NCI-H146 treated with DMSO at 0.1 percent for 48 hours (cell line): ENCODE measurements around the gene FAM107A.

Experiments
- DNase-seq: peaks from one replicate; lab custom pipeline; 2025; ENCODE audit not compliant: unreplicated experiment; lab: John Stamatoyannopoulos, UW

The FAM107A gene

DNA sequence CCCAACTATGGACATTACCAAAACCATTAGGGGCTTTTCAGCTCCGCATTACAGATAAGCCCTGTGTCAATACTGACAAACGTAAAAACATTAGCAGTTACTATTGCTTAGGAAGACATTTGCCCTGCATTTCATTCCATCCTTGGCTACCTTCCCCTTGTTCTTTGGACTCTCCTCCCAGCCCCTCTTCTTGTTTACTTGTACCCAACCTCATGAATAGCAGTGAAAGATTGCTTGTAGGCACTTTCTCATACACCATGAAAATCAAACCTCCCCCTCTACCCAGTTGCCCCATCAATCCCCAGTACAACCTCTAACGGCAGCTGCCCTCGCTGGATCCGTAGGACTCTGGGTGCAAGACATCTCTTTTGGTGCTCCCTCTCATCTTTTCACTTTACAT, 16.9 kb upstream of the FAM107A start:
- no peak for DNase-seq

DNA sequence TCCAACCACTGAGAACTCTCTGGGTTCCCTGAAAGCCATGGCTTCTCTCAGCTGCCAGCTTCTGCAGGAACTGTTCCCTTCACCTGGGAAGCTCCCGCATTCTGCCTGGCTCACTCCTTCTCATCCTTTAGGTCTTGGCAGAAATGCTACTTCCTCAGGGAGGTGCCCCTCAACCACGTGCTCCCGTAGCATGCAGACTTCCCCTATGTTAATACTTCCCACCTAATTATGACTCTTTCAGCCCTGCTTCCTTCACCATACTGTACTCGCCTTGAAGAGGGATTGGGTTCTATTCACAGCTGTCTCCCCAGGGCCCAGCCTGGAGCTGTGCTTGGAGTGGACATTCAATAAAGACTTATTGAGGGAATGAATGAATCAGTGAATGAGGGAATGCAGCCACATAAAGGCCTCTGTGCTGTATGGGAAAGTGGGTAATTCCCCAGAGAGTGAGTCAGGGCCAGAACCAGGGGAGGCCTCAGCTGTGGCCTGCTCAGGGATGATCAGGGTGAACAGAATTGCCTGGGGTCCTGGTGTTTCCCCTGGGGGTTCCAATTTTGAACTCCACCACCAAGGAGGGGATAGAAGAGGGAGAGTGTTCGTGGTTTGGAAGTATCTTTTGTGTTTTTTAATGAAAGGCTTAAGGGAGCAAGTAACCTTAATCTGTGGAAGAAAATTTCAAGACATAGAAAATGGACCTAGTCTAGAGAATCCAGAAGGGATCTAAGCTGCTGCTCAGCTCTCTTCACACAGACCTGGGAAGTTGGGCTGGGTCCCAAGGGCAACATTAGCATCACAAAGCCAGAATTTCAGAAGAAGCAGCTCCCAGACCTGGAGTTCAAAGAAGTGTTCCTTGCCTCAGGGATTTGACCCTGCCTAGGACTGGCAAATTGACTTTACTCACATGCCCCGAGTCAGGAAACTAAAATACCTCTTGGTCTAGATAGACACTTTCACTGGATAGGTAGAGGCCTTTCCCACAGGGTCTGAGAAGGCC, 14.6 kb upstream of the FAM107A start:
- DNase-seq: no peak

DNA sequence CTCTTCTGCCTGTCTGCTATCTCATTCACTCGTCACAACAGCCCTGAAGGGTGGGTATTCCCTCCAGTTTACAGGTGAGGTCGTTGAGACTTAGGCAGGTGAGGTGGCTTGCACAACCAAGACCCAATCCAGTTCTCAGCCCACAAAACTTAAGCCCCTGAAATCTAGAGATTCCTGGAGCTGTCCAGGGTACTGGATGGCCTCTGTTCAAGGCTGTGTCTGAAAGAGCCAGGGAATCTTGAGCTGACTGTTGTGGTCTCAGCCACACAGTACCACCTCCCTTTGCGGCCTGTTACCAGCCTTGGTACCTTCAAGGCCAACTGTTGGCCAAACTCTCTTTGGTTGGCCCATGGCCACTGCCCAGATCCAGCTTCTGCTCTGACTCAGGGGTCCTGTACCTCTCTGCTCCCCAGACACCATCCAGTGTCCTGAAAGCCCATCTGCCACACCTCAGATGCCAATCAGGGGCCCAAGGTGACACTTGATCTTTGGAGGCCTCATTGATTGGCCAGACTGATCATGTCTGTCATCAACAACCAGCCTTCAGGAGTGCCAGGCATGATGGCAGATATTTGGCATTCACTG, 10.9 kb upstream of the FAM107A start:
- no peak for DNase-seq

DNA sequence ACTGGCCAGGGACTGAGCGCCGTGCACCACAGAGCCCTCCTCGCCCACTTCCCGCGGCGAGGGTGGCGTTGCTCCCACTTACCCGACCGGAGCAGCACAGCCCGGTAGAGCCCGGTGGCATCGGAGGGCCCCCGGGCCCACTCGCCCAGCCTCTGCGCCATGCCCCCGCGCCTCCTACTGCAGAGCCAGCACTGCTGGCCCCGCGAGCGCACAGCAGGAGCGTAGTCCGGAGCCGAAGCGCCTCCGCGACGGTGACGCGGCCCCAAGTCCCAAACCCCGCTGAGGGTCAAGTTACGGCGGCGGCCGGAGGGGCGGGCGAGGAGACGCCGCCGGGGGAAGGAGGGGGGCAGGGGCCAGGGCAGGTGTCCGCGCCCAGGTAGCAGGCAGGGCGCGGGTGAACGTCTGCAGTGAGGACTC, 9.6 kb upstream of the FAM107A start:
- no peak for DNase-seq

DNA sequence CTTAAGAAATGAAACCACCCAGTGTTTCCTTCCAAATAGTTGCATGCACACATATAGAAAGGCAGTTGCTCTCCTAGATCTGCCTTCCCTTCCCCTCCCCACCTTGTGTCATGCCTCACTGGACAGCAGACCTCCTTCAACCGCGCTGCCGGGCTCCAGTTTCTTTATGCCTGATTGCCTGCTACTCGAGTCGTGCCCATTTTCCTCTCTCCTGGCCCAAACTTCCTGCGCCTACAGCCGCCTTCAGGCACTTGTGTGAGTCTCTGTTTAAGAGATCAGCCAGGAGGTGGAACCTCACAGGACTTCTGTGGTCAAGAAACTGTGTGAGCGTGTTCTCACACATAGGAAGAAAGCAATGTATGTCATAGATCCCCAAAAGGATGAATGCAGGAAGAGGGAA, 8.8 kb upstream of the FAM107A start:
- DNase-seq: no peak

DNA sequence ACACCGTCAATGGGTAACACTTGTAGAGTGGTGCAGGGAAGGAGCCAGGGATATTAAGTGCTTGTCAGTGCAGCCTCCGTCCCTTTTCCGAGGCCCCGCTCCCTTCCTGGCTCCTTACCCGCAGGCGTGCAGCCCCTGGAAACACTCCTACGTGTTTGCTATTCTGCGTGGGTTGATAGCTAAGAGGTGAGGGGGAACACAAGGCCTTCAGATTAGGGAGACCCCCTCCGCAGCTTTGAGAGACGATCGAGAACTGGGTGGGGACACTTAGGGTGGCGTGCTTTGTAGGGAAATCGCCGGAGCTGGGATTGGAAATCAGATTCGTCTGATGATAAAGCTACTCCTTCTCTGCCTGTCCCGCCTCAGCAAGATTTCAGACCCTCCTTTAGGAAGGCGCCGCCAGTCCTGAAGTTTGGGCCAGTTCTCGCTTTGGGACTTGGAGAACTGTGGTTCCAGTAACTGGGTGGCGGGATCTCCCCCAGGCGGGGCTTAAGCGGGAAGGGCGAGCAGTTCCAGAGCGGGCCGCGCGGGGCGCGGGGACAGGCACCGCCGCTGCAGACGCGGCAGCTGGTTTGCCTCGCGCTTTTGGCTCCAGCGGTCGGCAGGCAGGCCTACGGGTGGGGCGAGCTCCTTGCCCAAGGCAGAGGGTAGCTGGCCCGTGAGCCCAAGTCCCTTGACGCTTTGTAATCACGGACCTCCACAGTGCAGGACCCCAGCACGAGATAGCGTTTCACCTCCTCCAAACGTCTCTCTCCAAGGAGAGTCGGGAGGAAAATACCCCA, 8.0 kb upstream of the FAM107A start:
- DNase-seq: peak; percentile 39

DNA sequence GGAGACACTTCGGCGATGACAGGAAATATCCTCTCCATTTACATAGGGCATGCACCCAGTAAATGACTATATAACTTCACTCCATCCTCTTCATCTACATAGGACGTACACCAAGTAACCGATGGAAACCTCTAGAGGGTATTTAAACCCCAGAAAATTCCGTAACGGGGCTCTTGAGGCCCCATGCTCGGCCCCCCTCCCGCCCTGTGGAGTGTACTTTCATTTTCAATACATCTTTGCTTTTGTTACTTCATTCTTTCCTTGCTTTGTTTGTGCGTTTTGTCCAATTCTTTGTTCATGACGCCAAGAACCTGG, 7.5 kb upstream of the FAM107A start:
- no peak for DNase-seq

DNA sequence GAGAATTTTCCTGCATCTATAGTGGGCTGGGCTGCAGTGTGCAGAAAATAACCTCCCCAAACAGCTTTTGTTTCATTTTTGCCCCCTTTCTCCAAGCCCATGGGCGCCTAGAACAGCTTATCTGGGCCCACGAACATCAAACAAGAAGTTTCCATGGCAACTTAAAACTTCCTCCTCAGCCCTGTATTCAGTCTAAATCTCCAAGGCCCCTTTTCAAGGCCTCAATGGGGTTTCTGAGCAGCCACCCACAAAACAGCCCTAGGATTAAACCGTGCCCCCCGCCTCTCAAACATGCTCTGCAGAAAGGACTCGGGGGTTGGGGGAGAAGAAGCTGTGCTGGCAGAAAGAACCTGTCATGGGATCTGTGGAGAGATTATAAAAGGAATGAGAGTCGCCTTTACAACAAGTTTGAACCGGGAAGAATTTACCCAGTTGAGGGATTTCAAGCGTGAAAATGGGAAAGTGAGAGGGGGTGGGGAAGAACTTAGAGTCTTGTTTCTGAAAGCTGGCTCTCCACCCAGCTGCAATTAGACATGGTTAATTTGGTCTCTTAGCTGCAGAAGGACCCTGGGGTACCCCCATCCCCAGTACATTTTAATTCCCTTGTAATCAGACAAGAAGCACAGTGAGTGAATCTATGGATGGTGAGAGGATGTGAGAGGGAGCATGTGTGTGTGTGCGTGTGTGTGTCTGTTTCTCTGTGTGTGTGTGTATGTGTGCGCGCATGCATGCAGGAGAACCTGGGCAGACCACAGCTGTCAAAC, 4.3 kb upstream of the FAM107A start:
- no peak for DNase-seq

DNA sequence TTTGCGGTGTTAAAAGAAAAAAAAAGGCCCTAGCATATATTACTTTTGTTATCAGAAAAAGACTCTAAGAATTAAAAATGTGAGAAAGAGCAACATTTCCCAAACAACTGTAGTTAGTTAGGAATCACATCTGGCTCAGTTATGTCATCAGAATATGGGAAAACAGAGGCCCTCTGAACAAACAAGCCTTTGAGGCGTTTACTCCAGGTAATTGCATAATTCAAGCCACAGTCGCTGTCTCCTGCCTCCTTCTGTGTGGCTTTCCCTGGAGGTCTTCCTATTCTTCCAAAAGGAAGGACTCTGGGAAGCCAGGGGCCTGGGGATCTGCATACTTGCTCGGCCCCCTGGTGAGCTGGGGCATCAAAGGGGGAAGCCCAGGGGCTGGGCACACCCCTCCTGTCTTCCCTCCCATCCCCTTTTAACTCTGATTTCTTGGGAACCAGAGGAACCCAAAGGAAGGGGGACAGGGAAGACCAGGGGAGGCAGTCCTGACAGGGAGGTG, 3.7 kb upstream of the FAM107A start:
- DNase-seq: no peak

DNA sequence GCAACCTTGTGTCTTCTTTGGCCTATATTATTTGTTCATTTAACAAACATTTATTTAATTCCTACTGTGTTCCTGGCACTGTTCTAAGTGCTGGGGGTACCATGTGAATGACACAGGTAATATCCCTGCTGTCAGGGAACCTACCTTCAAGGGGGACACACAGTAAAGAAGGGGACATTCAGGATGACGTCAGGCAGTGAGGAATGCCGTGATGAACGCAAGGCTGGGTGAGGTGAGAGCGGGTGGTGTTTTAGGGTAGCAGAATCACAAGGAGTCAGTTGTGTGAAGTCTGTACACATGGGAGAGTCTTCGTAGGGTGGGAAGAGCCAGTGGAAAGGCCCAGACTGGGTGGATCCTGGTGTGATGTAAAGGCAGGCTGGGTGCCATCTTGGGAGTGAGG, 1.7 kb upstream of the FAM107A start:
- no peak for DNase-seq

DNA sequence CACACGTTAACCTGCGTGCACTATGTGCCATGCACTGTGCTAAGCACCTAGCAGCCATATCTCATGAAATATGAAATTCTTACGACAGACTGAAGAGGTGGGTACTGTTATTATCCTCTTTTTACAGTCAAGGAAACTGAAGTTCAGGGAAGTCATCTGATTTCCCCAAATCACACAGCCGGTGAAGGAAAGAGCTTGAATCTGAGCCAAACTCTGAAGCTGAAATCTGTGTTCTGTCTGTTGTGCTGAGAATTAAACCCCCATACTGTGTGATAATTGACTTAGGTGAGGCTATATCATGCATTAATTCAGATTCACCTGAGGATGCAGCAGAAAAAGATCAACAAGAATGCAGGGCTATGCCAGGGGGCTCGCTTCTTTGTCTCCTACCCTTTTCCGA, 475 bp downstream of the FAM107A start:
- DNase-seq: no peak

DNA sequence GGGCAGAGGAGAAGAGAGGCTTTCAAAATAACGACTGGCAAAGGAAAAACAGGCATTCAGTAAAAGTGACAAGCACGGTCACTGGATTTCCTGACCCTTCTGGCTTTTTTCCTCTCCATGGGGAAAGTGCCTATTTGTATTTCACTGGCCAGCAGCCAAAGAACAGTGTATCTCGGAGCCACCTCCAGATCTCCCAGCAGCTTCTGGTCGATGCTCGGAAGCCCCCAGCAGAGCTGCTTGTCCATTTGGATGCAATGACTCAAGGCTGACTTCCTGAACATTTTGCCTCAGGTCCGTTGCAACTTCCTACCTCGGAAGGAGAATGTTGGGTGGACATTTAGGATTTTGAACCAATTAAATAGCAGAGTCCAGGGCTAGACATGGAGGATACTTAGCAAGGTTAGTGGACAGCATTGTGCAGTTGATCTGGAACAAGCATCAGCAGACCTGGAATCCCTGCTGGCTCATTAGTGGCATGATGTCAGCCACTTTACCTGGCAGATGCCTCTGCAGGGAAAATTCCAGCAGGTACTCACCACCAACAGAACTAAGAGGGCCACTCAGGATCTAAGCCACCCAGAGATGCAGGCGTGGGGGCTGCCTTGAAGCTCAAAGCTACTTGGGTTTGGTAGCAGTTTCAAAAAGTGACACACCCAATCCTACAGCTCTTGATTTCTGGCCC, 1.1 kb downstream of the FAM107A start:
- DNase-seq: no peak

DNA sequence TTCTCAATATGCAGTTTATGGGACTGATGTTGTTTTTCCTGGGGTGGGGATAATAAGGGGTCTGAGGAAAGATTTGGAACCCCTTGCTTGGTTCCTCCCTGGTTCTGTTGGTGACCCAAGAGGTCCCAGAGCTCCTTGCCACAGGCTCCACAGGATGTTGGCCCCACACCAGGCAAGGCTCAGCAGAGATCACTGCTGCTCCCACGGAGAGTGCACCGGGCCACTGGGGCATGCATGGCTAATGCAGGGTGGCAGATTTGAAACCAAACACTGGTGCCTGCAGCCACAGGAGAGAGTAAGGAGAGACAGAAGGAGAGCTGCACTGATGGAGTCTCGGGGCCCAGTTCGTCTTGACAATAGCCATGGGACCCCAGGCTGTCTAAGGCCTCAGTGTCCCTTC, 2.5 kb downstream of the FAM107A start:
- DNase-seq: no peak

DNA sequence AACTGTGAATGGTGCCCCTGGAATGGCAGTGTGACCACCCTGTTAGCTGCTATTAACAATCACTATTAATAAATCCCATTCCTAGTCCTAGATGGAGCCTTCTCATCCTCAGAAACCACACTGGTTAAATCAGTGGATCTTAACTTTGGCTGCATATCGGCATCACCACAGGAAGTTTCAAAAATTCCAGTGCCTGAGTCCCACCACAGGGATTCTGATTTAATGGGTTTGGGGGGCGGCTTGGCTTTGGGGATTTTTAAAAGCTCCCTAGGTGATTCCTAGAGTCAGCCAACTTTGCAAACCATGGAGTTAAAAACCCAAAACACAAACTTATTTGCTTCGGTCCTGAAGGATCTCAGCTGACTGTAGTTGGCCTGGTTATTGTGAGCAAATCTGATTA, 3.1 kb downstream of the FAM107A start:
- DNase-seq: no peak

DNA sequence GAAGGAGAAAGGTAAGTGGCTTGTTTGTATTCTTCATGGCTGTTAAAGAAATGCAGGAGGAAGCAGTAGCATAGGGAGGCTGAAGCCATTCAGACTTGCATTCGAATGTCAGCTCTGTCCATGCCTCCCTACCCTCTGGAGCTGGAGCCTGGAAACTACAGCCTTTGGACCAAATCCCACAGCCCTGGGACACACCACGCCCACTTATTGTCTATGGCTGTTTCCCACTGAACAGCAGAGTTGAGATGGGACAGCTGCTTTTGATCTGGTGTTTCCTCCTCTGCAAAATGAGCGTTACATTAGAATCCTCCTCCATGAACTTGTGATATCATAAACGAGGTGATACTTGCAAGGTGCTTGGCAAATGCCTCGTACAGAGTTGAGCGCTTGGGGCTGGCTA, 3.6 kb downstream of the FAM107A start:
- DNase-seq: no peak

DNA sequence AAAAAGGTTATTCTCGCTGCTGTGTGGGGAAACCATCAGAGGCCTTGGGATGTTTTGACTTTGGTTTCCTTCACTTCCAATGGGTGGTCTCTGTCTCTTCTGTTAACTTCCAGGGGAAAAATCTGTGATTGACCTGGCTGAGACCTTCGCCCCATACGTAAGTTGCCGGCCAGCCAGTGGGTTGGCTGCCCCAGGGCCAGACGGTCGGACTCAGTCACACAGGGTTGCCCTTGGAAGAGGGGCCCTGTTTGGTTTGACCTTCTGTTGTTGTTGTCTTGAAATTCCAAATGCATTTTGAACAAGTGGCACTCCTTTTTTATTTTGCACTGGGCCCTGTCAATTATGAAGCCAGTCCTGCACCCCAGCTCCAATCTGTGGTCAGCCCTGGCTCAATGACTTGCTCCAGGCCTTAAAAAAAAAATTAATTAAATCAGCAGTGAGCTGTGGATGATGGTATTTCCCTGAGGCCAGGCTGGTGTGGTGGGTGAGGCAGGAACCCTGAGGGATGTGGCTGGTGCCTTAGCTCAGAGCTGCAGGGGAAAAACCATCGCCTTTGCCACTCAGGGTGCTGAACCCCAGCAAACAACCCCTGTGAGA, 4.5 kb downstream of the FAM107A start:
- DNase-seq: no peak

DNA sequence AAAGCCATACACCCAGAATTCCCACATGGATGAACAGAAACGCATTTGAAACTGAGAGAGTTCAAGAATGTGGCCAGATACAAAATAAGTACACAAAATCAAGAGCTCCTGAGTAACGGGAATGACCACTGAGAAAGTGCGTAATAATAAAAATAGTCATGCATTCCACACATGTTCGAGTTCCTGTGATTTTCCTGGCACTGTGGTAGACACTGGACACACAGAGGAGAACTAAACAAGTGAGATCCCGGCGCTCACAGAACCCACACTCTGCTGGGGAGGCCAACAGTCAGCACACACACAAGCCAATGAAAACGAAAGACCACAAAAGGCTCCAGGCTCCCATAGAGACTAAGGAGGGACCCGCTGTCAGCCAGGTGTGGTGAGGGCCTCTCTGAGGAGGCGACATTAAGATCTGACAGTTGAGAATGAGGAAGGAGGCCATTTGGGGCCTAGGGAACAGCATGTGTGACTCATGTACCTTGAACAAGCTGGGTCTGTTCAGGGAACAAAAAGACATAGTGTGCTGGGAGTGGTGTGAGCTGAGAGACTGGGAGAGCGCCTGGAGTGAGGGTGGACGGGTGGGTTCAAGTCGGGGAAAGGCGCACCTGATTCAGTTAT, 5.1 kb downstream of the FAM107A start:
- no peak for DNase-seq

DNA sequence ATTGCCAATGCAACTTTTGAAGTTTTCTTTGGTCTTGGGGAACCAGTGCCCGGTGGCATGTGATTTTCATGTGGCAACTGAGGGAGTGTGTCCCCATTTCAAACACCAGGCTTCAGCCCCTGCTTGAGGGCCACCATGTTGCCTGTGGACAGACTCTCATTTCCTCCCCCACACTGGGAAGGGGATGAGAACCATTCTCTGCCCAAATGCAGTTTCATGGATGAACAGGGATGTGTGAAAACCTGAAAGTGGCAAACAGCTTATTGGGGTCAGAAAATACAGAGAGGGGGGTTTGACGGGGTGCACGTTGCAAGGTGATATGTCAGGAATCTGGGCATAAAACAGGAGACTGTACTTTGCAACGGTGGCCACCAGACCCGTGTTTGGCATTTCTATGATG, 6.3 kb downstream of the FAM107A start:
- no peak for DNase-seq

DNA sequence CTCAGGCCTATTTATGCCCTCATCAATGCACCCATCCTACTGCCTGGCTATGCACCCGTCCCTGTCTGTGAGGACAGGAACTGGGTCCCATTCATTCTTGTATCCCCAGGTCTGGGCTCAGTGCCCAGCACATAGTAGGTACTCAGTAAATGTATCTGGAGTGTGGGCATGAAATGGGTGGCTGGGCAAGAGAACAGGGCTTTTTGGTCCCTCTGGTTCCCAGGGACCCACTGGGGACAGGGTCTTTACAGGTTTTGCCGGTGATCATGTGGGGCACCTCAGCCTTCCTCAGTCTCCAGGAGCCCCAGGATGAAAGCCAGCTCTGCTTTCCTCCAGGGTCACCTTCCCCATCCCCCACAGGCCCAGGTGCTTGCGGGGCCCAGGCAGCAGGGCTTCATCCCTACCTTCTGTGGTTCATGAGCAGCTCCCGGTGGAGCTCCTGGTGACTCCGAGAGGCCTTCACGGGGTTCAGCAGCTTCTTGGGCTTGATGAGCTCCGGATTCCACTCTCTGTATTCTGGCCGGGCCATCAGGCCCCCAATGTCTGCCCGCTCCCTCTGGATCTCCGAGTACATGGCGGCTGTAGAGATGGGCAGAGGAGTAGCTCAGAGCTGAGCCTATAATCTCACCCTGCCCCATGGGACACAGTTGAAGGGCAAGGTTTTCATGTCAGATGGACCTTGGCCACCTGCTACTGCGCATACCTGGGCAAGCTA, 7.7 kb downstream of the FAM107A start:
- no peak for DNase-seq
